Keratinocyte (primary cell): ENCODE measurements around the gene TIMM8B. TPM values are rescaled to one million over a fixed set of nuclear protein-coding genes. Genes with fewer than 3 reads are reported as not detected.
A peak's percentile ranks its signal among the peaks of the same experiment; 100 is the strongest.

Experiments
- DNase-seq: peaks from one replicate; pipeline ENCODE4 v3.0.0-alpha.2; 2011; ENCODE audit warnings: low read depth, missing footprints, low spot score
- FAIRE-seq: peaks from 2 replicates; lab custom pipeline; 2011; peaks lifted over from hg19 to GRCh38; lab: Jason Lieb, UNC
- H2AFZ ChIP-seq: 2 replicates; pipeline ENCODE4 v1.6.0; 2012; ENCODE audit warnings: low read length, control low read depth, inconsistent platforms; ENCODE audit not compliant: control insufficient read depth
- H3K27ac ChIP-seq: 2 replicates; pipeline ENCODE4 v1.5.1; 2011; ENCODE audit warnings: low read length; ENCODE audit not compliant: control insufficient read depth, insufficient read depth
- H3K27me3 ChIP-seq: 3 replicates; pipeline ENCODE4 v1.6.0; 2011; ENCODE audit warnings: low read length; ENCODE audit not compliant: control insufficient read depth, insufficient read depth; ENCODE audit errors: extremely low read depth
- H3K36me3 ChIP-seq, 2 experiments: 2 replicates in 1 of 2; 3 replicates in 1 of 2; pipeline ENCODE4 v1.5.1; 2011; ENCODE audit warnings: low read length in 2 of 2, mild to moderate bottlenecking in 1 of 2; ENCODE audit not compliant: control insufficient read depth in 2 of 2, insufficient read depth in 2 of 2; ENCODE audit errors: extremely low read depth in 1 of 2
- H3K4me1 ChIP-seq: 3 replicates; pipeline ENCODE4 v1.5.1; 2011; ENCODE audit warnings: low read length; ENCODE audit not compliant: control insufficient read depth, insufficient read depth; ENCODE audit errors: extremely low read depth
- H3K4me2 ChIP-seq: 3 replicates; pipeline ENCODE4 v1.6.0; 2011; ENCODE audit warnings: low read depth, low read length; ENCODE audit not compliant: control insufficient read depth, insufficient read depth; ENCODE audit errors: extremely low read depth
- H3K4me3 ChIP-seq, 3 experiments: fragments of 200-600 bp in 1 of 3; sonication (generic) in 1 of 3; 2 replicates in 2 of 3; 3 replicates in 1 of 3; pipeline ENCODE4 v1.5.1; 2011 to 2016; ENCODE audit warnings: low read length in 3 of 3, mild to moderate bottlenecking in 3 of 3, control low read depth in 2 of 3, inconsistent platforms in 1 of 3, low read depth in 1 of 3, mixed read lengths in 1 of 3, mixed run types in 1 of 3, moderate library complexity in 1 of 3; ENCODE audit not compliant: control insufficient read depth in 2 of 3, insufficient read depth in 2 of 3; ENCODE audit errors: extremely low read depth in 1 of 3
- H3K79me2 ChIP-seq: 2 replicates; pipeline ENCODE4 v1.6.0; 2012; ENCODE audit warnings: low read length; ENCODE audit not compliant: control insufficient read depth, insufficient read depth
- H3K9ac ChIP-seq: 3 replicates; pipeline ENCODE4 v1.6.0; 2011; ENCODE audit warnings: low read length; ENCODE audit not compliant: control insufficient read depth, insufficient read depth; ENCODE audit errors: extremely low read depth
- H3K9me1 ChIP-seq: 3 replicates; pipeline ENCODE4 v1.6.0; 2011; ENCODE audit warnings: low read length; ENCODE audit not compliant: control insufficient read depth, insufficient read depth; ENCODE audit errors: extremely low read depth
- H3K9me3 ChIP-seq: 2 replicates; pipeline ENCODE4 v1.5.1; 2012; ENCODE audit warnings: low read depth, low read length; ENCODE audit not compliant: control insufficient read depth
- H4K20me1 ChIP-seq: 3 replicates; pipeline ENCODE4 v1.6.0; 2011; ENCODE audit warnings: low read length; ENCODE audit not compliant: control insufficient read depth, insufficient read depth; ENCODE audit errors: extremely low read depth
- CTCF ChIP-seq, 3 experiments: IDR thresholded peaks in 1 of 3; conservative IDR thresholded peaks in 1 of 3; optimal IDR thresholded peaks in 1 of 3; 2 replicates in 2 of 3; 3 replicates in 1 of 3; pipeline versions ENCODE3 to v1.5.1; 2011; ENCODE audit warnings: low read length in 3 of 3, mild to moderate bottlenecking in 3 of 3, moderate library complexity in 2 of 3, control low read depth in 1 of 3, inconsistent platforms in 1 of 3; ENCODE audit not compliant: insufficient read depth in 2 of 3; ENCODE audit errors: extremely low read depth in 1 of 3
- EZH2 ChIP-seq: IDR thresholded peaks from one replicate; pipeline ENCODE4 v1.6.1; 2012; ENCODE audit warnings: inconsistent platforms, mild to moderate bottlenecking, low read length, moderate library complexity
- dilution Hi-C: fragments of 300-500 bp; cut with MboI; formaldehyde crosslinking; loops from one replicate; pipeline ENCODE4 v1.7.0; 2020; ENCODE audit warnings: low sequenced_read_pairs; ENCODE audit not compliant: extremely low pct_ligation_motif_present
- polyA plus RNA-seq, 5 experiments: library from polyadenylated mRNA; depleted of rRNA in 3 of 5; stranded (reverse) in 3 of 5; stranded (forward) in 1 of 5; unstranded in 1 of 5; fragments of >200 nt; gene quantifications; 1 replicate in 1 of 5; 2 replicates in 3 of 5; 3 replicates in 1 of 5; pipeline versions ENCODE4 v1.2.1 to v1.2.3, GENCODE V29; 2011 to 2012; ENCODE audit warnings: missing spikeins in 2 of 5, low read depth in 1 of 5, low replicate concordance in 1 of 5

The TIMM8B gene
- polyA plus RNA-seq, 1 donor (not counting 4 experiments of a cell fraction or from before 2014, with no cell fraction given), result 126 TPM

- no peaks in the 10 kb centered on the region for H3K27me3 ChIP-seq
- dilution Hi-C loops, result no loop called here
- FAIRE-seq (no peak), DNase-seq (no peak)
- no peak overlapping the region for H3K4me2 ChIP-seq
- no peaks in the 10 kb centered on the region for H3K79me2 ChIP-seq
- no peaks in the 10 kb centered on the region for H4K20me1 ChIP-seq
- no peak overlapping the region for H2AFZ ChIP-seq
- no peak overlapping the region for H3K27ac ChIP-seq
- peaks cover 30% of the 10 kb centered on the region for H3K4me1 ChIP-seq
- no peaks in the 10 kb centered on the region for H3K36me3 ChIP-seq
- no peak overlapping the region for H3K4me3 ChIP-seq
- no peak for TF ChIP-seq EZH2
- H3K9me1 ChIP-seq, result peaks cover 3% of the 10 kb centered on the region
- no peaks in the 10 kb centered on the region for H3K9me3 ChIP-seq
- no peak overlapping the region for H3K9ac ChIP-seq
These were observed 46.2 kb upstream of the TIMM8B start for GRCh38 chr11:112132737-112133136.

- Histone ChIP-seq H3K4me2 (no peak overlapping the region), H3K27ac (no peak overlapping the region), H3K27me3 (no peaks in the 10 kb centered on the region), H3K79me2 (no peaks in the 10 kb centered on the region), H4K20me1 (no peaks in the 10 kb centered on the region), H2AFZ (no peak overlapping the region), H3K4me3 (no peak overlapping the region), H3K9me1 (peaks cover 3% of the 10 kb centered on the region), H3K9ac (no peak overlapping the region), H3K4me1 (peaks cover 30% of the 10 kb centered on the region), H3K9me3 (no peaks in the 10 kb centered on the region), H3K36me3 (no peaks in the 10 kb centered on the region)
- DNase-seq (no peak), FAIRE-seq (peak; percentile 5)
- dilution Hi-C loops, result no loop called here
- TF ChIP-seq EZH2, result no peak
- no peak for TF ChIP-seq CTCF (optimal IDR thresholded peaks at IDR 0.05 in 1 of 3, IDR thresholded peaks at IDR 0.05 in 1 of 3, conservative IDR thresholded peaks at IDR 0.05 in 1 of 3; ENCODE audit: extremely low read depth in 1 of 3, insufficient read depth in 2 of 3, low read length in 3 of 3)
These were observed 43.1 kb upstream of the TIMM8B start for GRCh38 chr11:112129656-112130055.

- H4K20me1 ChIP-seq, result no peaks in the 10 kb centered on the region
- H2AFZ ChIP-seq, result no peak overlapping the region
- H3K4me3 ChIP-seq, result no peak overlapping the region
- TF ChIP-seq EZH2, result no peak
- no peak for TF ChIP-seq CTCF (optimal IDR thresholded peaks at IDR 0.05 in 1 of 3, IDR thresholded peaks at IDR 0.05 in 1 of 3, conservative IDR thresholded peaks at IDR 0.05 in 1 of 3; ENCODE audit: extremely low read depth in 1 of 3, insufficient read depth in 2 of 3, low read length in 3 of 3)
- H3K9me1 ChIP-seq, result peaks cover 3% of the 10 kb centered on the region
- peak overlapping the region; percentile 51 for H3K27ac ChIP-seq
- H3K79me2 ChIP-seq, result no peaks in the 10 kb centered on the region
- H3K4me1 ChIP-seq, result peaks cover 30% of the 10 kb centered on the region
- peak overlapping the region; percentile 34 for H3K4me2 ChIP-seq
- H3K27me3 ChIP-seq, result no peaks in the 10 kb centered on the region
- peak; percentile 91 for FAIRE-seq
- H3K9ac ChIP-seq, result peak overlapping the region; percentile 3
- H3K9me3 ChIP-seq, result no peaks in the 10 kb centered on the region
- no peaks in the 10 kb centered on the region for H3K36me3 ChIP-seq
- peak; percentile 38 for DNase-seq
- dilution Hi-C loops, result no loop called here
These were observed 42.0 kb upstream of the TIMM8B start for GRCh38 chr11:112128483-112129121.
